HCT116 (cell line): ENCODE results near the gene RAP1A. TPM values are rescaled to one million over a fixed set of nuclear protein-coding genes. Genes with fewer than 3 reads are reported as not detected.

Experiments used
- ATAC-seq: fragments of 200-7000 bp; cut with Tn5 transposase; 2 replicates; pipeline ENCODE4 v1.9.1; 2020; ENCODE audit warnings: mild to moderate bottlenecking, moderate library complexity
- BruUV-seq: library from RNA; stranded (reverse); fragments of 400-500 nt; replicated peaks from 2 replicates; lab custom pipeline; 2021; lab: Mats Ljungman, UMichigan
- CTCF ChIA-PET: fragments of 300-600 bp; sonication (Branson Sonifier 250); formaldehyde crosslinking; loops from one replicate; lab custom pipeline; 2021; ENCODE audit warnings: antibody characterized with exemption; lab: Charles Lee
- POLR2A ChIA-PET: fragments of 300-600, 350-600 bp; sonication (Branson Sonifier 250); formaldehyde crosslinking; loops from one replicate; lab custom pipeline; 2021; ENCODE audit warnings: antibody characterized with exemption; lab: Charles Lee
- RAD21 ChIA-PET, 2 experiments: fragments of 300-600 bp; sonication (Branson Sonifier 250); formaldehyde crosslinking; loops; one replicate each; lab custom pipeline; 2023; ENCODE audit warnings: low total read pairs in 2 of 2; ENCODE audit not compliant: uncharacterized antibody in 2 of 2, unreplicated experiment in 2 of 2, low non-redundant PET in 1 of 2; lab: Charles Lee
- DNase-seq: peaks from one replicate; pipeline ENCODE4 v3.0.0-alpha.2; 2010; ENCODE audit warnings: low read depth, low spot score
- H2AFZ ChIP-seq: fragments of 200-600 bp; shearing (Covaris generic), sonication (generic); 2 replicates; pipeline ENCODE4 v1.6.1; 2017; ENCODE audit warnings: low read depth, mixed run types, mixed read lengths, antibody characterized with exemption, low read length; ENCODE audit not compliant: poor library complexity, severe bottlenecking
- H3K27ac ChIP-seq: 2 replicates; pipeline ENCODE4 v1.5.1; 2012; ENCODE audit warnings: low read depth, low read length
- H3K27me3 ChIP-seq: fragments of 200-600 bp; sonication (generic); 2 replicates; pipeline ENCODE4 v1.6.1; 2016; ENCODE audit warnings: mixed run types, low read length, mixed read lengths; ENCODE audit not compliant: insufficient read depth
- H3K36me3 ChIP-seq, 2 experiments: fragments of 200-500 bp in 1 of 2; fragments of 200-600 bp in 1 of 2; sonication (Bioruptor generic) in 1 of 2; sonication (generic) in 1 of 2; 2 replicates each; pipeline versions ENCODE4 v1.5.1 to v1.6.1; 2014 to 2016; ENCODE audit warnings: low read length in 2 of 2, inconsistent platforms in 1 of 2, mixed read lengths in 1 of 2, mixed run types in 1 of 2; ENCODE audit not compliant: insufficient read depth in 2 of 2, control insufficient read depth in 1 of 2
- H3K4me1 ChIP-seq, 2 experiments: fragments of 200-600 bp in 1 of 2; sonication (generic) in 1 of 2; 2 replicates each; pipeline versions ENCODE4 v1.5.1 to v1.6.1; 2012 to 2017; ENCODE audit warnings: low read length in 2 of 2, inconsistent platforms in 1 of 2, mild to moderate bottlenecking in 1 of 2, mixed read lengths in 1 of 2, mixed run types in 1 of 2, moderate library complexity in 1 of 2; ENCODE audit not compliant: insufficient read depth in 2 of 2, control insufficient read depth in 1 of 2
- H3K4me2 ChIP-seq: fragments of 200-600 bp; sonication (generic); 2 replicates; pipeline ENCODE4 v1.6.1; 2017; ENCODE audit warnings: mixed run types, low read length, mixed read lengths
- H3K4me3 ChIP-seq, 2 experiments: fragments of 200-600 bp in 1 of 2; sonication (generic) in 1 of 2; replicated peaks in 1 of 2; 2 replicates each; pipeline ENCODE4 v1.5.1; 2011 to 2016; ENCODE audit warnings: low read length in 2 of 2, control low read depth in 1 of 2, low read depth in 1 of 2, mild to moderate bottlenecking in 1 of 2, mixed read lengths in 1 of 2, mixed run types in 1 of 2
- H3K79me2 ChIP-seq: fragments of 200-600 bp; sonication (generic); 2 replicates; pipeline ENCODE4 v1.6.1; 2017; ENCODE audit warnings: mild to moderate bottlenecking, mixed run types, low read length, moderate library complexity, mixed read lengths; ENCODE audit not compliant: insufficient read depth
- H3K9ac ChIP-seq: fragments of 200-600 bp; sonication (generic); 2 replicates; pipeline ENCODE4 v1.6.1; 2016; ENCODE audit warnings: low read length, mixed read lengths
- H3K9me2 ChIP-seq: fragments of 200-600 bp; sonication (generic), shearing (Covaris generic); 2 replicates; pipeline ENCODE4 v1.6.1; 2017; ENCODE audit warnings: mixed run types, mild to moderate bottlenecking, moderate library complexity; ENCODE audit not compliant: insufficient read depth
- H3K9me3 ChIP-seq, 2 experiments: fragments of 200-500 bp in 1 of 2; fragments of 200-600 bp in 1 of 2; sonication (Bioruptor generic) in 1 of 2; sonication (generic) in 1 of 2; 2 replicates each; pipeline ENCODE4 v1.6.1; 2014 to 2017; ENCODE audit warnings: low read length in 2 of 2, mixed read lengths in 2 of 2, inconsistent platforms in 1 of 2, low read depth in 1 of 2, mild to moderate bottlenecking in 1 of 2, mixed run types in 1 of 2, moderate library complexity in 1 of 2; ENCODE audit not compliant: control insufficient read depth in 1 of 2, insufficient read depth in 1 of 2
- H4K20me1 ChIP-seq: fragments of 200-600 bp; sonication (generic), shearing (Covaris generic); 2 replicates; pipeline ENCODE4 v1.6.1; 2017; ENCODE audit warnings: mixed run types, mild to moderate bottlenecking, moderate library complexity; ENCODE audit not compliant: insufficient read depth
- CBX3 ChIP-seq: IDR thresholded peaks from 2 replicates; pipeline ENCODE4 v1.6.1; 2012; ENCODE audit warnings: low read depth
- CEBPB ChIP-seq: IDR thresholded peaks from 2 replicates; pipeline ENCODE4 v1.6.1; 2012; ENCODE audit warnings: low read depth
- EGR1 ChIP-seq: IDR thresholded peaks from 2 replicates; pipeline ENCODE4 v1.6.1; 2012; ENCODE audit warnings: low read depth
- ELF1 ChIP-seq: IDR thresholded peaks from 2 replicates; pipeline ENCODE4 v1.6.1; 2012; ENCODE audit warnings: low read depth, borderline replicate concordance
- EZH2 ChIP-seq: fragments of 200-600 bp; sonication (generic); IDR thresholded peaks from 2 replicates; pipeline ENCODE4 v1.6.1; 2017; ENCODE audit warnings: antibody characterized with exemption, mixed run types
- JUND ChIP-seq: IDR thresholded peaks from 2 replicates; pipeline ENCODE4 v1.6.1; 2012
- POLR2A ChIP-seq: IDR thresholded peaks from 2 replicates; pipeline ENCODE4 v1.7.0; 2011; ENCODE audit warnings: borderline replicate concordance; ENCODE audit not compliant: insufficient read depth, insufficient read length; ENCODE audit errors: extremely low read depth
- RAD21 ChIP-seq: IDR thresholded peaks from 2 replicates; pipeline ENCODE4 v1.6.1; 2012; ENCODE audit warnings: low read depth, mild to moderate bottlenecking
- ZNF274 ChIP-seq: fragments of 200-500 bp; sonication (Bioruptor generic); IDR thresholded peaks from 2 replicates; pipeline ENCODE4 v1.6.1; 2014; ENCODE audit warnings: mild to moderate bottlenecking, low read depth, low read length, inconsistent platforms
- intact Hi-C: fragments of 100-400 bp; cut with micrococcal nuclease; formaldehyde crosslinking; loops from 2 replicates; pipeline ENCODE4 v1.10.0; 2022
- total RNA-seq: library from RNA; stranded (reverse); gene quantifications from one replicate; pipeline ENCODE4 v1.2.1, GENCODE V29; 2021; ENCODE audit not compliant: unreplicated experiment

Gene RAP1A
- total RNA-seq, 1 experiment from 2014 or later: 46.2 TPM

GRCh38 chr1:111751906-111752575 lies 132.5 kb downstream of the RAP1A start:
- TF ChIP-seq JUND (no peak), EGR1 (no peak), ZNF274 (no peak), POLR2A (no peak), CBX3 (no peak), RAD21 (no peak), CEBPB (no peak), EZH2 (no peak), ELF1 (no peak)
- peaks cover 13% of the 10 kb centered on the region for H3K79me2 ChIP-seq
- H3K27me3 ChIP-seq: no peaks in the 10 kb centered on the region
- no peaks in the 10 kb centered on the region for H3K9me2 ChIP-seq
- H3K9me3 ChIP-seq: no peaks in the 10 kb centered on the region
- DNase-seq: no peak
- POLR2A ChIA-PET: no interaction called here
- no peaks in the 10 kb centered on the region for H3K36me3 ChIP-seq
- CTCF ChIA-PET: interaction anchor here (2.6 to 3.8 kb wide), 2 partner anchors 37 to 270 kb away, joined by 7 to 20 read pairs; no protein-coding TSS in a partner anchor
- no peak overlapping the region for H3K4me3 ChIP-seq
- no peak overlapping the region for H3K4me2 ChIP-seq
- H3K4me1 ChIP-seq: peaks cover 10 to 17% of the 10 kb centered on the region in 2 experiments
- no TSS peak for BruUV-seq
- no peaks in the 10 kb centered on the region for H4K20me1 ChIP-seq
- no peak overlapping the region for H3K9ac ChIP-seq
- intact Hi-C loops: no loop called here
- RAD21 ChIA-PET: no interaction called here
- H3K27ac ChIP-seq: no peak overlapping the region
- H2AFZ ChIP-seq: no peak overlapping the region
- ATAC-seq: no peak

DNA sequence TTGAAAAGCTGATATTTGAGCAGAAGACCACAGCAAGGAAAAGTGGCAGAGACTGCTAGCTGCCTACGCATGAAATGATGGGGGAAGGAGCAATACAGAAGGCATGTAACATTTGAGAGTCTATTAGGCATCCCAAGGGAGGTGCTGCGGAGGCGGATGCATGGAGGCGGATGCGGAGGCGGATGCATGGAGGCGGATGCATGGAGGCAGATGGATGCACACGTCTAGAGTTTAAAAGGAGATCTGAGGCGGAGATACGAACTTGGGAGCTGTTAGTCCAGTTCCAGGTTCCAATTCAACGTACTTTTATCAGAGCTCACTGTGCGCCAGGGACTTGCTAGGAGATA lies 135.4 kb downstream of the RAP1A start:
- Histone ChIP-seq H3K27ac (peak overlapping the region; percentile 89), H3K36me3 (peaks cover 0 to 7% of the 10 kb centered on the region in 2 experiments; a peak in 2 of 4 replicates), H3K9me2 (no peaks in the 10 kb centered on the region), H3K9me3 (no peaks in the 10 kb centered on the region), H3K27me3 (no peaks in the 10 kb centered on the region), H3K4me2 (peak overlapping the region; percentile 84), H4K20me1 (no peaks in the 10 kb centered on the region), H3K4me3 (peak overlapping the region; percentile 68 to 83), H3K79me2 (peaks cover 36% of the 10 kb centered on the region), H3K4me1 (peaks cover 11 to 18% of the 10 kb centered on the region in 2 experiments), H2AFZ (peak overlapping the region; percentile 69), H3K9ac (peak overlapping the region; percentile 90)
- DNase-seq (no peak), ATAC-seq (peak; percentile 39)
- peak; percentile 96 for TF ChIP-seq EGR1
- TF ChIP-seq JUND: no peak
- ChIA-PET RAD21 (interaction anchor here (0.8 to 1.0 kb wide), 2 partner anchors 16 to 247 kb away, joined by 3 to 4 read pairs; partner anchors contain the start of gene INKA2 (in 1 of the 2)), CTCF (interaction anchor here (0.9 to 2.6 kb wide), 7 partner anchors 8 to 274 kb away, joined by 4 to 8 read pairs (median 5); partner anchors contain the start of gene INKA2), POLR2A (no interaction called here)
- intact Hi-C loops: loop anchor here (1.0 to 2.0 kb wide), 2 partner anchors 16 to 40 kb away; partner anchors contain the start of gene INKA2
- TSS peak; percentile 77 for BruUV-seq
